Activated naive CD4-positive, alpha-beta T cell treated with anti-CD3 and anti-CD28 coated beads for 36 hours (primary cell): ENCODE data around the gene MYH11. TPM values are rescaled to one million over a fixed set of nuclear protein-coding genes. Genes with fewer than 3 reads are reported as not detected.
"Not testable (repeated sequence)": the region's sequence is repeated elsewhere in the genome, so short reads cannot be mapped to it uniquely, and the experiment has no call there.

Experiments used
- CTCF ChIA-PET: fragments of 350-600 bp; sonication (Branson Sonifier 250); formaldehyde crosslinking; loops from one replicate; lab custom pipeline; 2021; ENCODE audit warnings: antibody characterized with exemption; lab: Charles Lee
- DNase-seq: peaks from one replicate; pipeline ENCODE4 v3.0.0-alpha.2; 2020
- H3K27ac Mint-ChIP-seq: one replicate; pipeline ENCODE4 v1.8.0; 2021; ENCODE audit warnings: mild to moderate bottlenecking, mixed read lengths
- H3K27me3 Mint-ChIP-seq: one replicate; pipeline ENCODE4 v1.8.0; 2021; ENCODE audit warnings: low read depth, mixed read lengths
- H3K36me3 Mint-ChIP-seq: one replicate; pipeline ENCODE4 v1.8.0; 2021; ENCODE audit warnings: low read depth, mixed read lengths
- H3K4me1 Mint-ChIP-seq: one replicate; pipeline ENCODE4 v1.8.0; 2021; ENCODE audit warnings: low read depth, mixed read lengths
- H3K4me3 Mint-ChIP-seq: one replicate; pipeline ENCODE4 v1.8.0; 2021; ENCODE audit warnings: mild to moderate bottlenecking, moderate library complexity, mixed read lengths
- H3K9me3 Mint-ChIP-seq: one replicate; pipeline ENCODE4 v1.8.0; 2021; ENCODE audit warnings: mixed read lengths
- intact Hi-C: fragments of 100-400 bp; cut with micrococcal nuclease; formaldehyde crosslinking; loops from one replicate; pipeline ENCODE4 v1.15.1; 2023
- total RNA-seq, 2 experiments: library from RNA; stranded (reverse); gene quantifications; one replicate each; pipeline ENCODE4 v1.2.3, GENCODE V29; 2021

The MYH11 gene
- total RNA-seq, 2 experiments from 2014 or later = not detected

GRCh38 chr16:15707332-15707731 lies 149.5 kb downstream of the MYH11 start:
- CTCF ChIA-PET = interaction anchor here (1.3 kb wide), 1 partner anchor 280 kb away, joined by 3 read pairs; no protein-coding TSS in a partner anchor
- no peak overlapping the region for H3K27ac Mint-ChIP-seq
- DNase-seq = no peak
- H3K4me3 Mint-ChIP-seq = no peak overlapping the region
- H3K27me3 Mint-ChIP-seq = no peaks in the 10 kb centered on the region
- peaks cover 15% of the 10 kb centered on the region for H3K4me1 Mint-ChIP-seq
- no peaks in the 10 kb centered on the region for H3K9me3 Mint-ChIP-seq
- intact Hi-C loops = loop anchor here (10.0 kb wide), 1 partner anchor 47 kb away; no protein-coding TSS in a partner anchor
- H3K36me3 Mint-ChIP-seq = peaks cover 4% of the 10 kb centered on the region

- CTCF ChIA-PET = interaction anchor here (0.6 to 1.1 kb wide), 6 partner anchors 9 to 227 kb away, joined by 3 to 4 read pairs (median 3); no protein-coding TSS in a partner anchor
- H3K4me1 Mint-ChIP-seq = peaks cover 13% of the 10 kb centered on the region
- intact Hi-C loops = loop anchor here (10.0 kb wide), 1 partner anchor 50 kb away; no protein-coding TSS in a partner anchor
- no peaks in the 10 kb centered on the region for H3K27me3 Mint-ChIP-seq
- peaks cover 9% of the 10 kb centered on the region for H3K36me3 Mint-ChIP-seq
- no peak overlapping the region for H3K4me3 Mint-ChIP-seq
- no peak for DNase-seq
- H3K9me3 Mint-ChIP-seq = no peaks in the 10 kb centered on the region
- peak overlapping the region; percentile 21 for H3K27ac Mint-ChIP-seq
Measured at GRCh38 chr16:15705064-15705565, 151.7 kb downstream of the MYH11 start.

- Mint-ChIP-seq H3K27me3 (no peaks in the 10 kb centered on the region), H3K27ac (peak overlapping the region; percentile 46), H3K4me1 (peaks cover 13% of the 10 kb centered on the region), H3K9me3 (no peaks in the 10 kb centered on the region), H3K4me3 (no peak overlapping the region), H3K36me3 (peaks cover 12% of the 10 kb centered on the region)
- peak; percentile 88 for DNase-seq
- CTCF ChIA-PET = interaction anchor here (0.6 to 1.5 kb wide), 10 partner anchors 9 to 226 kb away, joined by 3 to 5 read pairs (median 3); no protein-coding TSS in a partner anchor
- intact Hi-C loops = loop anchor here (1.0 to 10.0 kb wide), 2 partner anchors 50 to 277 kb away; no protein-coding TSS in a partner anchor
Measured at GRCh38 chr16:15704545-15704987, 152.3 kb downstream of the MYH11 start.

- Mint-ChIP-seq H3K36me3 (peaks cover 19% of the 10 kb centered on the region), H3K27me3 (no peaks in the 10 kb centered on the region), H3K9me3 (no peaks in the 10 kb centered on the region), H3K27ac (peak overlapping the region; percentile 73), H3K4me3 (no peak overlapping the region), H3K4me1 (peaks cover 13% of the 10 kb centered on the region)
- intact Hi-C loops = loop anchor here (10.0 kb wide), 1 partner anchor 52 kb away; no protein-coding TSS in a partner anchor
- CTCF ChIA-PET = interaction anchor here (0.6 to 1.5 kb wide), 3 partner anchors 52 to 276 kb away, joined by 3 to 5 read pairs (median 3); no protein-coding TSS in a partner anchor
- DNase-seq = no peak
Measured at GRCh38 chr16:15703029-15703736, 153.6 kb downstream of the MYH11 start.

- H3K9me3 Mint-ChIP-seq = no peaks in the 10 kb centered on the region
- H3K36me3 Mint-ChIP-seq = peaks cover 23% of the 10 kb centered on the region
- H3K27me3 Mint-ChIP-seq = no peaks in the 10 kb centered on the region
- H3K4me3 Mint-ChIP-seq = no peak overlapping the region
- peak overlapping the region; percentile 73 for H3K27ac Mint-ChIP-seq
- intact Hi-C loops = loop anchor here (10.0 kb wide), 1 partner anchor 53 kb away; no protein-coding TSS in a partner anchor
- CTCF ChIA-PET = no interaction called here
- no peak for DNase-seq
- peaks cover 13% of the 10 kb centered on the region for H3K4me1 Mint-ChIP-seq
Measured at GRCh38 chr16:15701975-15702970, 154.6 kb downstream of the MYH11 start.

GRCh38 chr16:15701367-15701766 lies 155.5 kb downstream of the MYH11 start:
- H3K4me1 Mint-ChIP-seq = peaks cover 13% of the 10 kb centered on the region
- H3K36me3 Mint-ChIP-seq = peaks cover 28% of the 10 kb centered on the region
- intact Hi-C loops = loop anchor here (10.0 kb wide), 1 partner anchor 53 kb away; no protein-coding TSS in a partner anchor
- no peaks in the 10 kb centered on the region for H3K27me3 Mint-ChIP-seq
- CTCF ChIA-PET = no interaction called here
- H3K9me3 Mint-ChIP-seq = no peaks in the 10 kb centered on the region
- no peak overlapping the region for H3K27ac Mint-ChIP-seq
- no peak overlapping the region for H3K4me3 Mint-ChIP-seq
- DNase-seq = no peak

- intact Hi-C loops = loop anchor here (10.0 kb wide), 1 partner anchor 55 kb away; no protein-coding TSS in a partner anchor
- no peak overlapping the region for H3K27ac Mint-ChIP-seq
- no peak overlapping the region for H3K4me3 Mint-ChIP-seq
- H3K9me3 Mint-ChIP-seq = no peaks in the 10 kb centered on the region
- H3K27me3 Mint-ChIP-seq = no peaks in the 10 kb centered on the region
- peaks cover 13% of the 10 kb centered on the region for H3K4me1 Mint-ChIP-seq
- CTCF ChIA-PET = no interaction called here
- H3K36me3 Mint-ChIP-seq = peaks cover 33% of the 10 kb centered on the region
- no peak for DNase-seq
Measured at GRCh38 chr16:15699819-15700218, 157.0 kb downstream of the MYH11 start.

- Mint-ChIP-seq H3K4me1 (no peaks in the 10 kb centered on the region), H3K27ac (no peak overlapping the region), H3K9me3 (no peaks in the 10 kb centered on the region), H3K36me3 (peaks cover 42% of the 10 kb centered on the region), H3K27me3 (no peaks in the 10 kb centered on the region), H3K4me3 (no peak overlapping the region)
- CTCF ChIA-PET = interaction anchor here (0.6 kb wide), 1 partner anchor 50 kb away, joined by 4 read pairs; no protein-coding TSS in a partner anchor
- intact Hi-C loops = no loop called here
- DNase-seq = no peak
Measured at GRCh38 chr16:15694499-15694898, 162.3 kb downstream of the MYH11 start.

- H3K9me3 Mint-ChIP-seq, H3K27ac Mint-ChIP-seq, H3K4me3 Mint-ChIP-seq, H3K4me1 Mint-ChIP-seq, intact Hi-C loops, H3K27me3 Mint-ChIP-seq, DNase-seq: not testable (repeated sequence)
- peaks cover 48% of the 10 kb centered on the region for H3K36me3 Mint-ChIP-seq
- CTCF ChIA-PET = interaction anchor here (1.4 kb wide), 1 partner anchor 12 kb away, joined by 3 read pairs; no protein-coding TSS in a partner anchor
Measured at GRCh38 chr16:15692508-15692907, 164.3 kb downstream of the MYH11 start.

GRCh38 chr16:15691046-15691445 lies 165.8 kb downstream of the MYH11 start:
- CTCF ChIA-PET = no interaction called here
- intact Hi-C loops = no loop called here

GRCh38 chr16:15690296-15690695 lies 166.5 kb downstream of the MYH11 start:
- CTCF ChIA-PET = no interaction called here
- no peak overlapping the region for H3K27ac Mint-ChIP-seq
- no peaks in the 10 kb centered on the region for H3K9me3 Mint-ChIP-seq
- intact Hi-C loops = no loop called here
- no peaks in the 10 kb centered on the region for H3K27me3 Mint-ChIP-seq
- peaks cover 46% of the 10 kb centered on the region for H3K36me3 Mint-ChIP-seq
- no peaks in the 10 kb centered on the region for H3K4me1 Mint-ChIP-seq
- DNase-seq = no peak
- no peak overlapping the region for H3K4me3 Mint-ChIP-seq

More at GRCh38 chr16:15691046-15691445, 165.8 kb downstream of the MYH11 start:
- DNase-seq = no peak
- Mint-ChIP-seq H3K9me3 (no peaks in the 10 kb centered on the region), H3K4me1 (no peaks in the 10 kb centered on the region), H3K27ac (no peak overlapping the region), H3K36me3 (peaks cover 45% of the 10 kb centered on the region), H3K4me3 (no peak overlapping the region), H3K27me3 (no peaks in the 10 kb centered on the region)
